Measurements from ENCODE around the gene IL18BP. TPM values are rescaled to one million over a fixed set of nuclear protein-coding genes. Genes with fewer than 3 reads are reported as not detected.

Gene IL18BP
- total RNA-seq, 2 experiments from 2014 or later: 4.2 to 12.4 TPM

DNA sequence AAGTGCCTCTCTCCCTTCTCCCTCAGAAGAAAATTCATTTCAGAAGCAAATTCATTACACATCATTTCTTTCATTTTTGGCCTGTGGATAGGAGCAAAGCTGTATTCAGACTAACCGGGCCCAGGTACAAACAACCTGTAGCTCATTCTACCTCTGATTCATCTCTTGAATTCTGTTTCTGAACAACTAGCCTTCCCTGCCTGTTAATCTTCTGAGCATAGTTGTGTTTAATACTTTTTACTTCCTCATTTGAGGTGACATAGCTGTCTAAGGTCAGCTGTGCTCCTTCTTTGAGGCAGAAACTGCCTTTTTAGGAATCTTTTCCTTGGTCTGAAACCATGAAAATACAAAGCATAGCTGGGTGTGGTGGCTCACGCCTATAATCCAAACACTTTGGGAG is 12.6 kb upstream of the IL18BP start:
- no TSS peak for BruUV-seq (replicated peaks)
- Histone ChIP-seq H3K79me2 (ENCODE audit: insufficient read depth, low read depth, low read length) (no peaks in the 10 kb centered on the region), H3K4me3 (ENCODE audit: low read depth, low read length, poor library complexity, severe bottlenecking) (no peak overlapping the region), H2AFZ (ENCODE audit: low read length) (no peak overlapping the region), H3K4me2 (ENCODE audit: low read length) (no peak overlapping the region), H4K20me1 (ENCODE audit: insufficient read depth, low read length) (no peaks in the 10 kb centered on the region), H3K9me3 (ENCODE audit: low read length) (no peaks in the 10 kb centered on the region), H3K9me2 (ENCODE audit: insufficient read depth, low read length) (no peaks in the 10 kb centered on the region), H3K27ac (ENCODE audit: low read depth, low read length, poor library complexity, severe bottlenecking) (no peak overlapping the region), H3K36me3 (ENCODE audit: insufficient read depth, low read length) (peaks cover 53% of the 10 kb centered on the region), H3K4me1 (ENCODE audit: insufficient read depth, low read length, poor library complexity, severe bottlenecking) (peaks cover under 1% of the 10 kb centered on the region)
- POLR2A ChIA-PET: interaction anchor here (0.7 to 1.0 kb wide), 3 partner anchors 18 to 479 kb away, joined by 3 read pairs; no protein-coding TSS in a partner anchor
- DNase-seq (ENCODE audit: low spot score): no peak
- TF ChIP-seq, protein P1, sequence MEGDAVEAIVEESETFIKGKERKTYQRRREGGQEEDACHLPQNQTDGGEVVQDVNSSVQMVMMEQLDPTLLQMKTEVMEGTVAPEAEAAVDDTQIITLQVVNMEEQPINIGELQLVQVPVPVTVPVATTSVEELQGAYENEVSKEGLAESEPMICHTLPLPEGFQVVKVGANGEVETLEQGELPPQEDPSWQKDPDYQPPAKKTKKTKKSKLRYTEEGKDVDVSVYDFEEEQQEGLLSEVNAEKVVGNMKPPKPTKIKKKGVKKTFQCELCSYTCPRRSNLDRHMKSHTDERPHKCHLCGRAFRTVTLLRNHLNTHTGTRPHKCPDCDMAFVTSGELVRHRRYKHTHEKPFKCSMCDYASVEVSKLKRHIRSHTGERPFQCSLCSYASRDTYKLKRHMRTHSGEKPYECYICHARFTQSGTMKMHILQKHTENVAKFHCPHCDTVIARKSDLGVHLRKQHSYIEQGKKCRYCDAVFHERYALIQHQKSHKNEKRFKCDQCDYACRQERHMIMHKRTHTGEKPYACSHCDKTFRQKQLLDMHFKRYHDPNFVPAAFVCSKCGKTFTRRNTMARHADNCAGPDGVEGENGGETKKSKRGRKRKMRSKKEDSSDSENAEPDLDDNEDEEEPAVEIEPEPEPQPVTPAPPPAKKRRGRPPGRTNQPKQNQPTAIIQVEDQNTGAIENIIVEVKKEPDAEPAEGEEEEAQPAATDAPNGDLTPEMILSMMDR (conservative IDR thresholded peaks at IDR 0.05; ENCODE audit: low read length): no peak
- no peak for TF ChIP-seq EZH2phosphoT487 (IDR thresholded peaks at IDR 0.05; ENCODE audit: borderline replicate concordance, low read depth, low read length)
- intact Hi-C loops (cut with micrococcal nuclease; ENCODE audit: unreplicated experiment): no loop called here
- CTCF ChIA-PET (ENCODE audit: unreplicated experiment): no interaction called here

- no peak for DNase-seq (ENCODE audit: low spot score)
- Histone ChIP-seq H3K4me1 (ENCODE audit: insufficient read depth, low read length, poor library complexity, severe bottlenecking) (peaks cover 11% of the 10 kb centered on the region), H2AFZ (ENCODE audit: low read length) (no peak overlapping the region), H3K4me3 (ENCODE audit: low read depth, low read length, poor library complexity, severe bottlenecking) (no peak overlapping the region), H3K4me2 (ENCODE audit: low read length) (no peak overlapping the region), H4K20me1 (ENCODE audit: insufficient read depth, low read length) (no peaks in the 10 kb centered on the region), H3K36me3 (ENCODE audit: insufficient read depth, low read length) (peaks cover 44% of the 10 kb centered on the region), H3K9me2 (ENCODE audit: insufficient read depth, low read length) (no peaks in the 10 kb centered on the region), H3K79me2 (ENCODE audit: insufficient read depth, low read depth, low read length) (no peaks in the 10 kb centered on the region), H3K27ac (ENCODE audit: low read depth, low read length, poor library complexity, severe bottlenecking) (no peak overlapping the region), H3K9me3 (ENCODE audit: low read length) (no peaks in the 10 kb centered on the region)
- ChIA-PET POLR2A (interaction anchor here (1.4 to 1.5 kb wide), 2 partner anchors 11 to 46 kb away, joined by 4 read pairs; no protein-coding TSS in a partner anchor), CTCF (ENCODE audit: unreplicated experiment) (no interaction called here)
- no peak for TF ChIP-seq EZH2phosphoT487 (IDR thresholded peaks at IDR 0.05; ENCODE audit: borderline replicate concordance, low read depth, low read length)
- TF ChIP-seq, protein P1 (conservative IDR thresholded peaks at IDR 0.05; ENCODE audit: low read length): no peak
- BruUV-seq (replicated peaks): no TSS peak
- intact Hi-C loops (cut with micrococcal nuclease; ENCODE audit: unreplicated experiment): no loop called here
These were observed 11.2 kb upstream of the IL18BP start for GRCh38 chr11:71987521-71987920.

- H3K36me3 ChIP-seq (ENCODE audit: insufficient read depth, low read length): peaks cover 43% of the 10 kb centered on the region
- CTCF ChIA-PET (ENCODE audit: unreplicated experiment): no interaction called here
- H2AFZ ChIP-seq (ENCODE audit: low read length): no peak overlapping the region
- intact Hi-C loops (cut with micrococcal nuclease; ENCODE audit: unreplicated experiment): no loop called here
- BruUV-seq (replicated peaks): no TSS peak
- H3K27ac ChIP-seq (ENCODE audit: low read depth, low read length, poor library complexity, severe bottlenecking): no peak overlapping the region
- H3K79me2 ChIP-seq (ENCODE audit: insufficient read depth, low read depth, low read length): no peaks in the 10 kb centered on the region
- DNase-seq (ENCODE audit: low spot score): no peak
- H3K9me2 ChIP-seq (ENCODE audit: insufficient read depth, low read length): no peaks in the 10 kb centered on the region
- POLR2A ChIA-PET: interaction anchor here (1.5 kb wide), 1 partner anchor 11 kb away, joined by 4 read pairs; no protein-coding TSS in a partner anchor
- H4K20me1 ChIP-seq (ENCODE audit: insufficient read depth, low read length): no peaks in the 10 kb centered on the region
- H3K4me3 ChIP-seq (ENCODE audit: low read depth, low read length, poor library complexity, severe bottlenecking): no peak overlapping the region
- H3K9me3 ChIP-seq (ENCODE audit: low read length): no peaks in the 10 kb centered on the region
- H3K4me1 ChIP-seq (ENCODE audit: insufficient read depth, low read length, poor library complexity, severe bottlenecking): peaks cover 11% of the 10 kb centered on the region
- H3K4me2 ChIP-seq (ENCODE audit: low read length): no peak overlapping the region
- TF ChIP-seq, protein P1 (conservative IDR thresholded peaks at IDR 0.05; ENCODE audit: low read length): no peak
- TF ChIP-seq EZH2phosphoT487 (IDR thresholded peaks at IDR 0.05; ENCODE audit: borderline replicate concordance, low read depth, low read length): no peak
These were observed 10.7 kb upstream of the IL18BP start for GRCh38 chr11:71988050-71988449.

All from OCI-LY7 (cell line).